HL-60/S4 (cell line): Measurements from ENCODE around the gene RBFA.

Source experiments
- in situ Hi-C: fragments of 300-500 bp; cut with MboI; formaldehyde crosslinking; loops from 2 replicates; pipeline ENCODE4 v1.14.3; 2022; ENCODE audit warnings: low sequenced_read_pairs

Gene RBFA

GRCh38 chr18:80070825-80071224 lies 36.6 kb downstream of the RBFA start:
- in situ Hi-C loops: no loop called here

- in situ Hi-C loops: no loop called here
These were observed 39.9 kb downstream of the RBFA start for GRCh38 chr18:80074183-80074582.

- in situ Hi-C loops: no loop called here
These were observed 40.5 kb downstream of the RBFA start for GRCh38 chr18:80074697-80075096.

GRCh38 chr18:80075940-80076339 lies 41.7 kb downstream of the RBFA start:
- in situ Hi-C loops: no loop called here

- in situ Hi-C loops: no loop called here
These were observed 42.1 kb downstream of the RBFA start for GRCh38 chr18:80076379-80076778.

- in situ Hi-C loops: no loop called here
These were observed 43.6 kb downstream of the RBFA start for GRCh38 chr18:80077873-80078272.
